NT2/D1 (cell line): ENCODE measurements around the gene ADCY9.

Experiments
- YY1 ChIP-seq: IDR thresholded peaks from 2 replicates; pipeline ENCODE4 v1.6.1; 2011; ENCODE audit not compliant: insufficient read length, insufficient read depth
- ZNF274 ChIP-seq: IDR thresholded peaks from 2 replicates; pipeline ENCODE4 v1.6.1; 2011; ENCODE audit warnings: mild to moderate bottlenecking, low read depth, low read length

- no peak for TF ChIP-seq ZNF274
- TF ChIP-seq YY1, result no peak
Measured at GRCh38 chr16:4123616-4124300, 7.5 kb upstream of the ADCY9 start.
